DMS153 (cell line): ENCODE measurements around the gene SOWAHC.

ENCODE experiments used
- DNase-seq: peaks from one replicate; lab custom pipeline; 2025; lab: John Stamatoyannopoulos, UW

Gene SOWAHC

GRCh38 chr2:109646961-109647360, 32.8 kb downstream of the SOWAHC start:
- no peak for DNase-seq

- DNase-seq, result no peak
Observed at GRCh38 chr2:109647636-109648035, 33.5 kb downstream of the SOWAHC start.

GRCh38 chr2:109648041-109648527, 33.9 kb downstream of the SOWAHC start:
- DNase-seq, result no peak

GRCh38 chr2:109649736-109650695, 35.9 kb downstream of the SOWAHC start:
- DNase-seq, result no peak

GRCh38 chr2:109654326-109655050, 40.3 kb downstream of the SOWAHC start:
- DNase-seq, result no peak

GRCh38 chr2:109655287-109655686, 41.1 kb downstream of the SOWAHC start:
- DNase-seq, result no peak

- no peak for DNase-seq
Observed at GRCh38 chr2:109659396-109660045, 45.4 kb downstream of the SOWAHC start.

- DNase-seq, result no peak
Observed at GRCh38 chr2:109660046-109660860, 46.1 kb downstream of the SOWAHC start.

- no peak for DNase-seq
Observed at GRCh38 chr2:109662889-109663288, 48.7 kb downstream of the SOWAHC start.

GRCh38 chr2:109663721-109664120, 49.6 kb downstream of the SOWAHC start:
- DNase-seq, result no peak

- DNase-seq, result no peak
Observed at GRCh38 chr2:109666466-109666865, 52.3 kb downstream of the SOWAHC start.
